Measurements from ENCODE around the gene MAPK11. TPM values are rescaled to one million over a fixed set of nuclear protein-coding genes. Genes with fewer than 3 reads are reported as not detected.

The MAPK11 gene
- total and polyA plus RNA-seq, 2 donors (not counting 1 experiment from before 2014, with no cell fraction given) = 2.6 to 7.6 TPM

- no peak for DNase-seq (ENCODE audit: low read depth in 2 of 2)
- Histone ChIP-seq H3K9ac (ENCODE audit: insufficient read depth, low read length) (no peak overlapping the region), H2AFZ (ENCODE audit: low read length) (no peak overlapping the region), H3K36me3 (ENCODE audit: control insufficient read depth, insufficient read depth, low read length) (peaks cover 20% of the 10 kb centered on the region), H3K27ac (ENCODE audit: insufficient read depth, low read length) (no peak overlapping the region), H3K79me2 (ENCODE audit: control insufficient read depth, insufficient read depth, low read length) (peaks cover 8% of the 10 kb centered on the region), H3K9me3 (ENCODE audit: control insufficient read depth, insufficient read depth, low read depth, low read length) (no peaks in the 10 kb centered on the region), H3K27me3 (ENCODE audit: control insufficient read depth, insufficient read depth, low read length) (no peaks in the 10 kb centered on the region), H3K4me2 (ENCODE audit: extremely low read depth, insufficient read depth, low read length) (no peak overlapping the region), H3K4me3 (replicated peaks in 1 of 4; ENCODE audit: control extremely low read depth in 1 of 4, insufficient read depth in 1 of 4, low read depth in 3 of 4, low read length in 4 of 4) (no peak overlapping the region), H4K20me1 (ENCODE audit: control insufficient read depth, extremely low read depth, insufficient read depth, low read length) (no peaks in the 10 kb centered on the region), H3K4me1 (ENCODE audit: control insufficient read depth, extremely low read depth, insufficient read depth, low read length) (peaks cover 1% of the 10 kb centered on the region)
- TF ChIP-seq EZH2 (IDR thresholded peaks at IDR 0.05; ENCODE audit: low read length, missing control alignments) (no peak), CTCF (conservative IDR thresholded peaks at IDR 0.05 in 1 of 2, IDR thresholded peaks at IDR 0.05 in 1 of 2; ENCODE audit: low read depth in 1 of 2, low read length in 2 of 2) (no peak)
Measured at GRCh38 chr22:50257041-50257440, 13.1 kb downstream of the MAPK11 start.

GRCh38 chr22:50256258-50256862, 13.8 kb downstream of the MAPK11 start:
- no peak overlapping the region for H3K4me2 ChIP-seq (ENCODE audit: extremely low read depth, insufficient read depth, low read length)
- no peak overlapping the region for H3K9ac ChIP-seq (ENCODE audit: insufficient read depth, low read length)
- no peaks in the 10 kb centered on the region for H4K20me1 ChIP-seq (ENCODE audit: control insufficient read depth, extremely low read depth, insufficient read depth, low read length)
- H3K36me3 ChIP-seq (ENCODE audit: control insufficient read depth, insufficient read depth, low read length) = peaks cover 20% of the 10 kb centered on the region
- no peak overlapping the region for H2AFZ ChIP-seq (ENCODE audit: low read length)
- H3K4me1 ChIP-seq (ENCODE audit: control insufficient read depth, extremely low read depth, insufficient read depth, low read length) = no peaks in the 10 kb centered on the region
- peaks cover 8% of the 10 kb centered on the region for H3K79me2 ChIP-seq (ENCODE audit: control insufficient read depth, insufficient read depth, low read length)
- no peaks in the 10 kb centered on the region for H3K9me3 ChIP-seq (ENCODE audit: control insufficient read depth, insufficient read depth, low read depth, low read length)
- H3K27ac ChIP-seq (ENCODE audit: insufficient read depth, low read length) = no peak overlapping the region
- no peaks in the 10 kb centered on the region for H3K27me3 ChIP-seq (ENCODE audit: control insufficient read depth, insufficient read depth, low read length)
- H3K4me3 ChIP-seq (replicated peaks in 1 of 4; ENCODE audit: control extremely low read depth in 1 of 4, insufficient read depth in 1 of 4, low read depth in 3 of 4, low read length in 4 of 4) = no peak overlapping the region
- TF ChIP-seq EZH2 (IDR thresholded peaks at IDR 0.05; ENCODE audit: low read length, missing control alignments) (no peak), CTCF (conservative IDR thresholded peaks at IDR 0.05 in 1 of 2, IDR thresholded peaks at IDR 0.05 in 1 of 2; ENCODE audit: low read depth in 1 of 2, low read length in 2 of 2) (no peak)
- DNase-seq (ENCODE audit: low read depth in 2 of 2) = no peak

DNA sequence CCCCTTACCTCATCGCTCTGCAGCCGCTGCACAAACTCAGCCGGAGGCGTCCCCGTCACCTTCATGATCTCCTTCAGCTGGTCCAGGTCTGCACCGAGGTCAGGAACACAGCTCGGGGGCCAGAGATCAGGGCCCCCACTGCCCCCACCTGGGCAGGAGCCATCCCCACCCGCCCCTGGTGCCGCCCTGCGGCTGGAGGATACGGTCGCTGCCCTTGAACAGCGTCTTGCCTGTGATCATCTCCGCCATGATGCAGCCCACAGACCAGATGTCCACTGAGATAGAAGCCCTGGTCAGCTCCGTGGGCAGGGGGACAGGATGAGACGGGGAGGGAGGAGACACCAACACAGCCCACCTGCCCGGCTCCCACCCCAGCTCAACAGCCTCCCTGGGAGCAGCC, 14.6 kb downstream of the MAPK11 start:
- H3K9me3 ChIP-seq (ENCODE audit: control insufficient read depth, insufficient read depth, low read depth, low read length) = no peaks in the 10 kb centered on the region
- H2AFZ ChIP-seq (ENCODE audit: low read length) = no peak overlapping the region
- H3K4me1 ChIP-seq (ENCODE audit: control insufficient read depth, extremely low read depth, insufficient read depth, low read length) = no peaks in the 10 kb centered on the region
- H3K4me3 ChIP-seq (replicated peaks in 1 of 4; ENCODE audit: control extremely low read depth in 1 of 4, insufficient read depth in 1 of 4, low read depth in 3 of 4, low read length in 4 of 4) = no peak overlapping the region
- TF ChIP-seq EZH2 (IDR thresholded peaks at IDR 0.05; ENCODE audit: low read length, missing control alignments) = no peak
- TF ChIP-seq CTCF (conservative IDR thresholded peaks at IDR 0.05 in 1 of 2, IDR thresholded peaks at IDR 0.05 in 1 of 2; ENCODE audit: low read depth in 1 of 2, low read length in 2 of 2) = no peak
- H3K27me3 ChIP-seq (ENCODE audit: control insufficient read depth, insufficient read depth, low read length) = no peaks in the 10 kb centered on the region
- peaks cover 7% of the 10 kb centered on the region for H3K79me2 ChIP-seq (ENCODE audit: control insufficient read depth, insufficient read depth, low read length)
- H3K27ac ChIP-seq (ENCODE audit: insufficient read depth, low read length) = no peak overlapping the region
- no peaks in the 10 kb centered on the region for H4K20me1 ChIP-seq (ENCODE audit: control insufficient read depth, extremely low read depth, insufficient read depth, low read length)
- H3K4me2 ChIP-seq (ENCODE audit: extremely low read depth, insufficient read depth, low read length) = no peak overlapping the region
- no peak overlapping the region for H3K9ac ChIP-seq (ENCODE audit: insufficient read depth, low read length)
- DNase-seq (ENCODE audit: low read depth in 2 of 2) = no peak
- peaks cover 20% of the 10 kb centered on the region for H3K36me3 ChIP-seq (ENCODE audit: control insufficient read depth, insufficient read depth, low read length)

All from fibroblast of lung (primary cell).